ENCODE measurements around the gene RGS9.
A peak's percentile ranks its signal among the peaks of the same experiment; 100 is the strongest.
"Not testable (repeated sequence)": the region's sequence is repeated elsewhere in the genome, so short reads cannot be mapped to it uniquely, and the experiment has no call there.

RGS9 gene

GRCh38 chr17:65158041-65158440 is 20.9 kb downstream of the RGS9 start:
- DNase-seq, result no peak

- DNase-seq, result no peak
Observed at GRCh38 chr17:65158622-65159021, 21.5 kb downstream of the RGS9 start.

- no peak for DNase-seq
Observed at GRCh38 chr17:65160516-65160915, 23.3 kb downstream of the RGS9 start.

GRCh38 chr17:65163990-65164495 is 26.9 kb downstream of the RGS9 start:
- DNase-seq, result peak; percentile 17

- no peak for DNase-seq
Observed at GRCh38 chr17:65166787-65167186, 29.6 kb downstream of the RGS9 start.

GRCh38 chr17:65167566-65167965 is 30.4 kb downstream of the RGS9 start:
- no peak for DNase-seq

GRCh38 chr17:65169691-65170090 is 32.5 kb downstream of the RGS9 start:
- no peak for DNase-seq

- DNase-seq, result no peak
Observed at GRCh38 chr17:65170839-65171238, 33.7 kb downstream of the RGS9 start.

GRCh38 chr17:65171752-65172151 is 34.6 kb downstream of the RGS9 start:
- DNase-seq, result no peak

- no peak for DNase-seq
Observed at GRCh38 chr17:65172496-65173136, 35.4 kb downstream of the RGS9 start.

GRCh38 chr17:65173284-65173793 is 36.2 kb downstream of the RGS9 start:
- DNase-seq, result peak; percentile 68

GRCh38 chr17:65173976-65174683 is 37.0 kb downstream of the RGS9 start:
- no peak for DNase-seq

- DNase-seq, result no peak
Observed at GRCh38 chr17:65174974-65175373, 37.8 kb downstream of the RGS9 start.

- DNase-seq, result no peak
Observed at GRCh38 chr17:65175952-65176351, 38.8 kb downstream of the RGS9 start.

- DNase-seq, result no peak
Observed at GRCh38 chr17:65176646-65177409, 39.7 kb downstream of the RGS9 start.

GRCh38 chr17:65177901-65178300 is 40.7 kb downstream of the RGS9 start:
- no peak for DNase-seq

GRCh38 chr17:65180276-65180675 is 43.1 kb downstream of the RGS9 start:
- DNase-seq, result not testable (repeated sequence)

- not testable (repeated sequence) for DNase-seq
Observed at GRCh38 chr17:65180752-65181236, 43.6 kb downstream of the RGS9 start.

- no peak for DNase-seq
Observed at GRCh38 chr17:65181237-65182061, 44.3 kb downstream of the RGS9 start.

GRCh38 chr17:65182233-65182632 is 45.1 kb downstream of the RGS9 start:
- DNase-seq, result no peak

- DNase-seq, result no peak
Observed at GRCh38 chr17:65183736-65184135, 46.6 kb downstream of the RGS9 start.

- no peak for DNase-seq
Observed at GRCh38 chr17:65184235-65184959, 47.2 kb downstream of the RGS9 start.
